Articular chondrocyte of knee joint (primary cell): ENCODE results near the gene MAPKAPK3. TPM values are rescaled to one million over a fixed set of nuclear protein-coding genes. Genes with fewer than 3 reads are reported as not detected.

Source experiments
- small RNA-seq: library from RNA; depleted of rRNA; stranded (forward); fragments of <200 nt; gene quantifications from one replicate; pipeline ENCODE3, GENCODE V24; 2012
- total RNA-seq: library from RNA; depleted of rRNA; stranded (reverse); fragments of >200 nt; gene quantifications from 2 replicates; pipeline ENCODE4 v1.2.3, GENCODE V29; 2012

The MAPKAPK3 gene
- total RNA-seq: 41.3 and 42.7 TPM in 2 replicates

DNA sequence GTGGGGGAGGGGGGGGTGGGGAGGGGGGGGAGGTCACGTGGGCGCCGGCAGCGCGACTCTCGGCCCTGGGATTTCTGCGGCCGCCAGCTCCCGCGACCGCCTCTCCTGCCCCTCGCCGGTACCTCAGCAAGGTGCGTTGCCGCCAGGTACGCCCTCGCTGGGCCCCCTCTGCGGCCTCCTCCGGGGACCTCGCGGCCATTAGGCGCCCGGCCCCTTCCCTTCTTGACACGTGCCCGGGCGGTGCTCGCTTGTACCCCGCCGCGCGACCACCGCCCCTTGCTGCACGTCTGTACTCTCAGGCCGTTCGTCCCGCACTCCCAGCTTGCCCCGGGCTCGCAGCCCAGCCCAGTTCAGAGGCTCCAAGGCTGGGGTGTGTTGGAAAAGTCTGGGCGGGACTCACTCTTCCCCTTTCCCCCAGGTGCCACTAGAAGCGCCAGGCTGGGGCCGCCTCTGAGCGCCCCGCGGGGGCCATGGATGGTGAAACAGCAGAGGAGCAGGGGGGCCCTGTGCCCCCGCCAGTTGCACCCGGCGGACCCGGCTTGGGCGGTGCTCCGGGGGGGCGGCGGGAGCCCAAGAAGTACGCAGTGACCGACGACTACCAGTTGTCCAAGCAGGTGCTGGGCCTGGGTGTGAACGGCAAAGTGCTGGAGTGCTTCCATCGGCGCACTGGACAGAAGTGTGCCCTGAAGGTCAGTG is at the start of gene MAPKAPK3:
MAPKAPK3 (plus strand) TSS at position 56 of the 696 bp plus-strand sequence; CDS start at position 471, 415 bp downstream.

DNA sequence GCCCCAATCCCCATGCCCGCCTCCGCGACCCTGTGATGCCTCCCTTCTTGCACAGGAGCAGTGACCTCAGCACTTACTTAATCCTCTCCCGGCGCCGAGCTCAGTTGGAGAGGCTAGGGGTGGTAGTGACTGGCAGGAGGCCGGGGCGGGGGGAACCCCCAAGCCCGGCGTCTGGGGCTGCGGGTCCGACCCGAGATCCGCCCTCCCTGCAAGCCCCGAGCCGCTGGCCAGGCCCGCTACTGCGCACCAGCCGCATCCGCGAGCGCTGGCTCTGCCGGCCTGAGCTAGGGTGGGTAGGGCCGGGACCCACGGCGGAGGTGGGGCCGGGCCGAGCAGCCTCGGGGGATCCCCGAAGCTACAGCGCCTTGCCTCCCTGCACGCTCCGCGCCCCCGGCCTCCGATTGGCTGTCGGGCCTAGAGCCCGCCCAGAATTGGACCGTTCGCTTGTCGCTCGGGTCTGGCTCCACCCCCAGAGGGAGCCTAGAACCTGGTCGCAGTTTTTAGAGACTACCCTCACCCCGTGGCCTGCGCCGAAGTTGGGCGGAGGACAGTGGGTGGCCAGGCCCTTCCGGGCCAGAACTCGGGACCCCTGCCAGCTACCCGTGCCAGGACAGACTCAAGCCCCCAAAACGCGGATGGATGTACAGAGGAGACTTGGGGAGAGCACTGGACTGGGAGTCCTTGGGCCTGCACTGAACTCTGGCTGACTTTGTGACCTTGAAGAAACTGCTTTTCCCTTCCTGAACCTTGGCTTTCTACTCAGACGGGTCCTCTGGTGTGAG is 49.4 kb upstream of the MAPKAPK3 start, which contains the start of gene C3orf18:
C3orf18 (minus strand) TSS at position 362 of the 782 bp plus-strand sequence. CDS start 2,048 bp downstream, outside the sequence.

DNA sequence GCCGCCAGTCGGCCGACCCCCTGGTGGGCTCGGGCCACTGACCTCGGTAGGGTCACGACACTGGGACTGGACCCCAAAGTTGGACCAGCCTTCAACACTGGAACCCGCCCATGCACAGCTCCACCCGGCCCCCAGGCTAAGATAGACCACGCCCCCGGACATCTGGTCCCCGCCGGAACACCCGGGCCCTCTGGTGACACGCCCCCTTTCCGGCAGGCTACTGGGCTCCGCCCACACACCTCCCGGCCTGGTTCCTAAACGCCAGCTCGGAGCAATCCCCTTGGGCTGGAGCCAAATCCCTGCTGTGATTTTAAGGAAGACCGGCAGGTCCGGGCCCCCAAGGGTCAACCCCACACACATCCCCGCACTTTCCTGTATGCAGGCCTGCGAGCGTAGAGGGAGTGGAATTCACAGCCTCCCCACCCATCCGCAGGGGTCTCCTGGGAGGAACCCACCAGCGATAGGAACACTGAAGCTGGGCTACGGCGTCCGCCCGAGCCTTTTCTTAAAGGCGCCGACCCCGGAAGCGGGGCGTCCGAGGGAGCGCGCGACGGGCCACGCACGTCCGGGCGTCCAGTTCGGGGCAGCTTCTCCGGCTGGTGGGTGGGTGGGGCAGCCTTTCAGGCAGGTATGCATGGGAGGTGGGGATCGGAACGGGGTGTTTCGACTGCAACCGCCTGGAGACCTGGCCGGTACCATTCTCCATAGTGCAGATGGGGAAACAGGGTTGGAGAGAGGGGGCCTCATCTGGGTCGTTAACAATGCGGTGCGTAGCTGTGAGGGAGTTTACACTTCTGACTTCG is 47.8 kb upstream of the MAPKAPK3 start, which contains the start of gene HEMK1:
HEMK1 (plus strand) TSS at position 576 of the 803 bp plus-strand sequence. CDS start 1,583 bp downstream, outside the sequence.

DNA sequence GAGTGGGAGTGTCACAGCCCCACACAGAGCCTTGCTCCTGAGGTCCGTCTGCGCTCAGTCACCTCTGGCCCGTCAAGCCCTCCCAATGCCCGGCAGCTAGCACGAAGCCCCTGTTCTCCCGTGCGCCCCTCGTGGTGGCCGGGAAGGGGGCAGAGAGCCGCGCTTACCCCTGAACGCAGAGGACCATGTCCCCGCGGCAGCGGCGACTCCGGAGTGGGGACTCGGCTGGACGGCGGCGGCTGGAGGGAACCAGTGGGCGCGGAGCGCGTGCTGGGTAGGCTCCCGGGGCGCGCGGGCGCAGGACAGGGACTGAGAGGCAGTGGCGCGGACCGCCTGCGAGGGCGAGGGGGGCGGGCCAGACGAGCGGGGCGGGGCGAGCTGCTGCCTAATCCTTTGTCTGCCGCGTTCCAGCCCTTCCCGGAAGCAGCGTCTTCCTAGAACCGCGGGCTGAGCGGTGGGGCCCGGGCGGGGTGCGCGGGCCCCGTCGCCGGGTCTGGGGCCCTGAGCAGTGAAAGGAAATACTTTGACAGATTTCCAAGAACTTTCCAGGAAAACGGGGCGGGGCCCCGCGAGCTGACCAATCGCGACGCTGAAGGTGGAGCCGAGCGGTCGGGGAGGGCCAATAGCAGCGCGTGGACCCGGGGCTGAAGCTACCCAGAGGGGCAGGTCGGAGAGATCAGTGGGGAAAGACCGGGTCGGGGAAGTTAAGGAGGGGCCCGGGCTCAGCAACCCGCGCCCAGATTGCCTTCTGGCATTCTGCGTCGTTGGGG is 5.3 kb upstream of the MAPKAPK3 start, which contains the start of gene CISH:
CISH (minus strand) TSS at position 311 of the 770 bp plus-strand sequence; CDS start at position 187, 124 bp downstream.

DNA sequence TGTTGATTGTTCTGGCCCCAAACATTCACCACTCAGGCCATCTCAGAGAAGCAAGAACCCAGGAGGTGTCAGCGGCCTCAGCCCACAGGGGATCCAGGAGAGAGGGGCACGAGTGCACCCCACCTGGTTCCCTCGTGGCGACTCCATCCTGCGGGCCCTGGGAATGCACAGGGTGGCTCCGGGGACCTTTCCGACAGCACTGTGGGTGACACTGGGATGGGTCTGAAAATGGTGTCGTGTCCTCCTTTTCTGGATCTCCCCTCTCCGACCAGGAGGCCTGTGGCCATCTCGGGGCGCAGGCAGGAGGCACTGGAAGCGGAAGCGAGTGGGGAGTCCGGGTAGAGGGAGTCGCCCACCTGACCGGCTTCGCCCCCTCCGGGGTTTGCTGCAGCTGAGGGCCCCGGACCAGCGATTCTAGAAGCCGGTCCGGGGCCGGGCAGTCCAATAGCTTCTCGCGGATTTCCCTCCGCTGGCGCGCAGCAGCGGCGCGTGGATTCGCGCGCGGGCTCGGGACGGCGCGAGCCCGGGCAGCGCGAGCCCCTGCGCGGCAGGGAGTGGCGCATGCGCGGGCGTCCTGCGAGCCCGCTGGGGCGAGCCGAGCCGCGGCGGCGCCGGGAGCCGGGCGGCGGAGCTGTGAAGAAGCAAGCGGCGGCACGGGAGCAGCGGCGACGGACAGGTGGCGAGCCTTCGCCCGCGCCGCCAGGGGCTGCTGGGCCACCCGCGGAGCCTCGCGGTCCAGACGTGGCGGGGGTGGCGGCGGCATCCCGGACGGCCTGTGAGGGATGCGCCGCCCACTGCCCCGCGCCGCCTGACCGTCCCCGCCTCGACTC is 57.6 kb downstream of the MAPKAPK3 start, which contains the start of gene DOCK3:
DOCK3 (plus strand) TSS at position 579 of the 830 bp plus-strand sequence. CDS start 337 bp downstream, outside the sequence.

Small RNAs within 50 kb of the gene (small RNA-seq; reads per million reads assigned to genes)
- gene MIR4787: not detected
- gene PPIAP69: 0.15 reads per million

Other genes starting within 250 kb of the MAPKAPK3 start
- 0.22 TPM in 1 of 2 replicates, not detected in the other for gene CACNA2D2, start 113.5 kb upstream of the MAPKAPK3 start, total RNA-seq
- 18.4 and 21.8 TPM in 2 replicates for gene C3orf18, start 49.4 kb upstream of the MAPKAPK3 start, total RNA-seq
- 11.1 and 12.2 TPM in 2 replicates for gene HEMK1, start 47.6 kb upstream of the MAPKAPK3 start, total RNA-seq
- gene CISH, start 5.4 kb upstream of the MAPKAPK3 start, total RNA-seq: 0.76 and 1.3 TPM in 2 replicates
- gene DOCK3, start 57.8 kb downstream of the MAPKAPK3 start, total RNA-seq: 0.26 and 0.32 TPM in 2 replicates